ENCODE data around the gene SPAG9. TPM values are rescaled to one million over a fixed set of nuclear protein-coding genes. Genes with fewer than 3 reads are reported as not detected.

The SPAG9 gene
- total RNA-seq, 1 experiment from 2014 or later = 77.6 TPM

DNA sequence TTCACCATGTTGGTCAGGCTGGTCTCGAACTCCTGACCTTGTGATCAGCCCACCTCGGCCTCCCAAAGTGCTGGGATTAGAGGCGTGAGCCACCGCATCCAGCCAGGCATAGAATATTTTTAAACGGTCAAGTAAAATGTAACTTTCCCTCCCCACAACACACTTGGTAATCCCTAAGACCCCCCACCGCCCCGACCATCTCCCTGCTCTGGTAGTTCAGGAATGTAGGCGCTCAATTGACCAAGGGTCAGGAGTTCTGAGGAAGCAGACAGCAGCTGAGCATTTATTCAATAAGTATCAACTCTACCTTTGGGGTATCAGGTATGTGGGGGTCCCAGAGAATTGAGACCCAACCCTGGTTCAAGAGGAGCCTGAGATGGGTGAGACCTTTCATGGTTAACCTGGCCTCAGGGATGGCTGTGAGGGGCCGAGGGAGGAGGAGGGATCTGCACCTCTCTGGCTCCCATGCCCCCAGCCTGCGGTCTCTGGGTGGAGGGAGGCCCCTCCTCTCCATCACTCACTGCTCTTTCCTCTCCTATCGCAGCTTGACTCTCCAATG is 206.1 kb downstream of the SPAG9 start (continued):
- TF ChIP-seq TCF7L2 (IDR thresholded peaks at IDR 0.05; ENCODE audit: borderline replicate concordance, extremely low read depth, insufficient read depth, insufficient read length) (no peak), CEBPB (IDR thresholded peaks at IDR 0.05; ENCODE audit: low read depth) (no peak), EZH2phosphoT487 (IDR thresholded peaks at IDR 0.05; ENCODE audit: borderline replicate concordance) (no peak), POLR2A (IDR thresholded peaks at IDR 0.05; ENCODE audit: borderline replicate concordance, extremely low read depth, insufficient read depth, insufficient read length) (no peak)

DNA sequence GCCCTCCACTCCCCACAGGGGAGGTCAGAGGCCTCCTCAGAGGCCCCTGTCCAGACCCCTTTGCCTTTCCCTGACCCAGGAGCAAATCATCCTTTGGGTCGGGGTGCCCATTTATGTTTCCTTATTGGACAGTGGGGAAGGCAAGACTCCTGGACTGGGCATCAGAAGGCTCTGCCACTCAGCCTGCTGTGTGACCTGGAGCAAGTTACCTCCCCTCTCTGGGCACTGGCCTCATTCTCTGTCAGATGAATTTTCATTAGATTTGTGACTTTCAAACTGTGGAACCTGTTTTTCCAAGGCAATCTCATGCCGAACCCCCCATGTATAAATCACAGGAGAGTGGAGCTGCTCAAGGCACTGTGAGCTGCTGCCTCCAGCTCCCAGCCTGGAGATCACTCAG is 207.5 kb downstream of the SPAG9 start:
- no peaks in the 10 kb centered on the region for H3K9me3 ChIP-seq (ENCODE audit: control insufficient read depth in 1 of 2, insufficient read depth in 1 of 2, low read depth in 1 of 2, low read length in 2 of 2)
- H3K4me1 ChIP-seq (ENCODE audit: control insufficient read depth in 1 of 2, insufficient read depth in 2 of 2, low read length in 2 of 2) = peaks cover 11 to 18% of the 10 kb centered on the region in 2 experiments; a peak in 2 of 4 replicates
- DNase-seq (ENCODE audit: low read depth, low spot score) (no peak), ATAC-seq (no peak)
- CTCF ChIA-PET = no interaction called here
- H3K4me2 ChIP-seq (ENCODE audit: low read length) = no peak overlapping the region
- H2AFZ ChIP-seq (ENCODE audit: low read depth, low read length, poor library complexity, severe bottlenecking) = no peak overlapping the region
- no peak overlapping the region for H3K4me3 ChIP-seq (replicated peaks in 1 of 2; ENCODE audit: low read depth in 1 of 2, low read length in 2 of 2)
- H3K36me3 ChIP-seq (ENCODE audit: control insufficient read depth in 1 of 2, insufficient read depth in 2 of 2, low read length in 2 of 2) = no peaks in the 10 kb centered on the region
- H3K9me2 ChIP-seq (ENCODE audit: insufficient read depth) = no peaks in the 10 kb centered on the region
- TF ChIP-seq, protein P1, sequence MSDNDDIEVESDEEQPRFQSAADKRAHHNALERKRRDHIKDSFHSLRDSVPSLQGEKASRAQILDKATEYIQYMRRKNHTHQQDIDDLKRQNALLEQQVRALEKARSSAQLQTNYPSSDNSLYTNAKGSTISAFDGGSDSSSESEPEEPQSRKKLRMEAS (IDR thresholded peaks at IDR 0.05) = no peak
- no peak for TF ChIP-seq TCF7L2 (IDR thresholded peaks at IDR 0.05; ENCODE audit: borderline replicate concordance, extremely low read depth, insufficient read depth, insufficient read length)
- no peak for TF ChIP-seq ELF1 (IDR thresholded peaks at IDR 0.05; ENCODE audit: borderline replicate concordance, low read depth)
- TF ChIP-seq SIN3A (IDR thresholded peaks at IDR 0.05; ENCODE audit: low read depth) = no peak
- TF ChIP-seq CEBPB (IDR thresholded peaks at IDR 0.05; ENCODE audit: low read depth) = no peak
- TF ChIP-seq, protein P2, sequence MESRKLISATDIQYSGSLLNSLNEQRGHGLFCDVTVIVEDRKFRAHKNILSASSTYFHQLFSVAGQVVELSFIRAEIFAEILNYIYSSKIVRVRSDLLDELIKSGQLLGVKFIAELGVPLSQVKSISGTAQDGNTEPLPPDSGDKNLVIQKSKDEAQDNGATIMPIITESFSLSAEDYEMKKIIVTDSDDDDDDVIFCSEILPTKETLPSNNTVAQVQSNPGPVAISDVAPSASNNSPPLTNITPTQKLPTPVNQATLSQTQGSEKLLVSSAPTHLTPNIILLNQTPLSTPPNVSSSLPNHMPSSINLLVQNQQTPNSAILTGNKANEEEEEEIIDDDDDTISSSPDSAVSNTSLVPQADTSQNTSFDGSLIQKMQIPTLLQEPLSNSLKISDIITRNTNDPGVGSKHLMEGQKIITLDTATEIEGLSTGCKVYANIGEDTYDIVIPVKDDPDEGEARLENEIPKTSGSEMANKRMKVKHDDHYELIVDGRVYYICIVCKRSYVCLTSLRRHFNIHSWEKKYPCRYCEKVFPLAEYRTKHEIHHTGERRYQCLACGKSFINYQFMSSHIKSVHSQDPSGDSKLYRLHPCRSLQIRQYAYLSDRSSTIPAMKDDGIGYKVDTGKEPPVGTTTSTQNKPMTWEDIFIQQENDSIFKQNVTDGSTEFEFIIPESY (IDR thresholded peaks at IDR 0.05; ENCODE audit: extremely low read depth, insufficient replicate concordance, low read length) = no peak
- no peak for TF ChIP-seq JUND (IDR thresholded peaks at IDR 0.05)
- TF ChIP-seq, protein P3, sequence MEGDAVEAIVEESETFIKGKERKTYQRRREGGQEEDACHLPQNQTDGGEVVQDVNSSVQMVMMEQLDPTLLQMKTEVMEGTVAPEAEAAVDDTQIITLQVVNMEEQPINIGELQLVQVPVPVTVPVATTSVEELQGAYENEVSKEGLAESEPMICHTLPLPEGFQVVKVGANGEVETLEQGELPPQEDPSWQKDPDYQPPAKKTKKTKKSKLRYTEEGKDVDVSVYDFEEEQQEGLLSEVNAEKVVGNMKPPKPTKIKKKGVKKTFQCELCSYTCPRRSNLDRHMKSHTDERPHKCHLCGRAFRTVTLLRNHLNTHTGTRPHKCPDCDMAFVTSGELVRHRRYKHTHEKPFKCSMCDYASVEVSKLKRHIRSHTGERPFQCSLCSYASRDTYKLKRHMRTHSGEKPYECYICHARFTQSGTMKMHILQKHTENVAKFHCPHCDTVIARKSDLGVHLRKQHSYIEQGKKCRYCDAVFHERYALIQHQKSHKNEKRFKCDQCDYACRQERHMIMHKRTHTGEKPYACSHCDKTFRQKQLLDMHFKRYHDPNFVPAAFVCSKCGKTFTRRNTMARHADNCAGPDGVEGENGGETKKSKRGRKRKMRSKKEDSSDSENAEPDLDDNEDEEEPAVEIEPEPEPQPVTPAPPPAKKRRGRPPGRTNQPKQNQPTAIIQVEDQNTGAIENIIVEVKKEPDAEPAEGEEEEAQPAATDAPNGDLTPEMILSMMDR (IDR thresholded peaks at IDR 0.05 in 2 of 3, conservative IDR thresholded peaks at IDR 0.05 in 1 of 3; ENCODE audit: borderline replicate concordance in 1 of 3, insufficient read depth in 1 of 3, low read depth in 2 of 3, low read length in 2 of 3) = no peak
- TF ChIP-seq, protein P4, sequence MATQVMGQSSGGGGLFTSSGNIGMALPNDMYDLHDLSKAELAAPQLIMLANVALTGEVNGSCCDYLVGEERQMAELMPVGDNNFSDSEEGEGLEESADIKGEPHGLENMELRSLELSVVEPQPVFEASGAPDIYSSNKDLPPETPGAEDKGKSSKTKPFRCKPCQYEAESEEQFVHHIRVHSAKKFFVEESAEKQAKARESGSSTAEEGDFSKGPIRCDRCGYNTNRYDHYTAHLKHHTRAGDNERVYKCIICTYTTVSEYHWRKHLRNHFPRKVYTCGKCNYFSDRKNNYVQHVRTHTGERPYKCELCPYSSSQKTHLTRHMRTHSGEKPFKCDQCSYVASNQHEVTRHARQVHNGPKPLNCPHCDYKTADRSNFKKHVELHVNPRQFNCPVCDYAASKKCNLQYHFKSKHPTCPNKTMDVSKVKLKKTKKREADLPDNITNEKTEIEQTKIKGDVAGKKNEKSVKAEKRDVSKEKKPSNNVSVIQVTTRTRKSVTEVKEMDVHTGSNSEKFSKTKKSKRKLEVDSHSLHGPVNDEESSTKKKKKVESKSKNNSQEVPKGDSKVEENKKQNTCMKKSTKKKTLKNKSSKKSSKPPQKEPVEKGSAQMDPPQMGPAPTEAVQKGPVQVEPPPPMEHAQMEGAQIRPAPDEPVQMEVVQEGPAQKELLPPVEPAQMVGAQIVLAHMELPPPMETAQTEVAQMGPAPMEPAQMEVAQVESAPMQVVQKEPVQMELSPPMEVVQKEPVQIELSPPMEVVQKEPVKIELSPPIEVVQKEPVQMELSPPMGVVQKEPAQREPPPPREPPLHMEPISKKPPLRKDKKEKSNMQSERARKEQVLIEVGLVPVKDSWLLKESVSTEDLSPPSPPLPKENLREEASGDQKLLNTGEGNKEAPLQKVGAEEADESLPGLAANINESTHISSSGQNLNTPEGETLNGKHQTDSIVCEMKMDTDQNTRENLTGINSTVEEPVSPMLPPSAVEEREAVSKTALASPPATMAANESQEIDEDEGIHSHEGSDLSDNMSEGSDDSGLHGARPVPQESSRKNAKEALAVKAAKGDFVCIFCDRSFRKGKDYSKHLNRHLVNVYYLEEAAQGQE (IDR thresholded peaks at IDR 0.05; ENCODE audit: low read depth) = no peak
- TF ChIP-seq EZH2phosphoT487 (IDR thresholded peaks at IDR 0.05; ENCODE audit: borderline replicate concordance) = no peak
- TF ChIP-seq SP1 (IDR thresholded peaks at IDR 0.05; ENCODE audit: low read depth) = no peak
- TF ChIP-seq EZH2 (IDR thresholded peaks at IDR 0.05) = no peak
- no peaks in the 10 kb centered on the region for H3K79me2 ChIP-seq (ENCODE audit: insufficient read depth, low read length)
- H3K9ac ChIP-seq (ENCODE audit: low read length) = no peak overlapping the region
- no peaks in the 10 kb centered on the region for H3K27me3 ChIP-seq (ENCODE audit: insufficient read depth, low read length)
- RAD21 ChIA-PET (ENCODE audit: low non-redundant PET in 1 of 2, low total read pairs in 2 of 2, uncharacterized antibody in 2 of 2, unreplicated experiment in 2 of 2) = no interaction called here
- no TSS peak for BruUV-seq (replicated peaks)
- no peaks in the 10 kb centered on the region for H4K20me1 ChIP-seq (ENCODE audit: insufficient read depth)
- no peak overlapping the region for H3K27ac ChIP-seq (ENCODE audit: low read depth, low read length)
- POLR2A ChIA-PET = no interaction called here
- intact Hi-C loops (cut with micrococcal nuclease) = no loop called here
